ENCODE measurements around the gene CD101.
A peak's percentile ranks its signal among the peaks of the same experiment; 100 is the strongest.

The CD101 gene

DNA sequence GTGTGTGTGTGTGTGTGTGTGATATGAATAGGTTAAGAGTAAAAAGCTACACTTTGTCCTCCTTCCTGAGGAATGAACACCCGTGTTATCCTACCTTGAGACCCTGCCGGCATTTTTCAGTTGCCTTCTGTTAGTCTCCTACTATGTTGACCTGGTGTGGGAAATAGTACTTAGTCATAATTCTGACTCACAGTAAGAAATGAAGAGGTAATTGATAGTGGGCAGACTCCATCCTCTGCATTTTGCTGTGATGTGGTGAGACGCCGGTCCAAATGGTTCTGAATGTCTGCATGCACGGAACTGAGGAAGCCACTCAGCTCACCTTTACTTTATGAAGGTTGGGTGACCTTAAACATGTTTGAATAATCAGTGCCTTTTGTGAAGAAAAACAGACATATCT is 12.6 kb downstream of the CD101 start:
- DNase-seq (ENCODE audit: low read depth), result no peak

DNA sequence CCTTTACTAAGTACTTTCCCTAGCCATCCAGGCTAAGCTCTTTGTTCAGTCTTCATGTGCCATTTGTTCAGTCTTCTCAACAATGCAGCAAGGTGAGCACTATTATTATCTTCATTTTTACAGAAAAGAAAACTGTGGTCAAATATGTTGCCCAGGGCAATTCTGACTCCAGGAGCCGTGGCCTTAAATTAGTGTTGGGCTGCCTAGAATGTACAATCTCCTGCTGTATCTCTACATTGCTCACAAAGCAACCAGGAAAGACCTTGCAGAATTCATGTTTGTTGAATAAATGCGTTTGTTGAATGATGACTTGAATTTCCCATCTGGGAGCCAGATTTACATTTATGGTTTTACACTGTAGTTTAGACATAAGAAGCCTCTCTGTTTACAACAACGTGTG is 14.2 kb downstream of the CD101 start:
- DNase-seq (ENCODE audit: low read depth), result no peak

DNA sequence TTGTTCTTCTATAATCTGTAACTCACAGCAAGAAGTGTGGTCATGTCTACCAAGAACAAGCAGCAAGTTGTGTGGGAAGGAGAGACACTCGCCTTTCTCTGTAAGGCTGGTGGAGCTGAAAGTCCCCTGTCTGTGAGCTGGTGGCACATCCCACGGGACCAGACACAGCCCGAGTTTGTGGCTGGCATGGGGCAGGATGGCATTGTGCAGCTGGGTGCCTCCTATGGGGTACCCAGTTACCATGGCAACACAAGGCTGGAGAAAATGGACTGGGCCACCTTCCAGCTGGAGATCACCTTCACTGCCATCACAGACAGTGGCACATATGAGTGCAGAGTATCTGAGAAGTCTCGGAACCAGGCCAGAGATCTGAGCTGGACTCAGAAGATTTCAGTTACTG is 15.5 kb downstream of the CD101 start:
- no peak for DNase-seq (ENCODE audit: low read depth)

DNA sequence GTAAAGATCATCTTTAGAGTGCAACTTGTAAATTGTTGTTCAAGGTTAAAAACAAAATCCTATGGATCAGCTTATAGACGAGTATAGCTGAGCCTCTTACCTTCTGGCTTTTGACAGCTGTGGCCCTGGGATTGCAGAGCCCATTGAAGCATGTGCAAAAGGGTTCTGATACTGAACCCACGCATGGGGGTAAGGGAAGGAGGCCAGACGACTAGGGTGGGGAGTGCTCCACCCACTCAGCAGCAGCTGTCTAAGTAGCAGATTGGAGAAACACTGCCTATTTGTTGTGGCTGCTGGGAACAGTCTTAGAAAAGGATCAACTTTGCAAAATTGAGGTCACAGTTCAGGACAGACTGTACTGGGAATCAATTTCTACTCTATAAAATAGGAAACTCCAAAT is 16.1 kb downstream of the CD101 start:
- DNase-seq (ENCODE audit: low read depth), result no peak

DNA sequence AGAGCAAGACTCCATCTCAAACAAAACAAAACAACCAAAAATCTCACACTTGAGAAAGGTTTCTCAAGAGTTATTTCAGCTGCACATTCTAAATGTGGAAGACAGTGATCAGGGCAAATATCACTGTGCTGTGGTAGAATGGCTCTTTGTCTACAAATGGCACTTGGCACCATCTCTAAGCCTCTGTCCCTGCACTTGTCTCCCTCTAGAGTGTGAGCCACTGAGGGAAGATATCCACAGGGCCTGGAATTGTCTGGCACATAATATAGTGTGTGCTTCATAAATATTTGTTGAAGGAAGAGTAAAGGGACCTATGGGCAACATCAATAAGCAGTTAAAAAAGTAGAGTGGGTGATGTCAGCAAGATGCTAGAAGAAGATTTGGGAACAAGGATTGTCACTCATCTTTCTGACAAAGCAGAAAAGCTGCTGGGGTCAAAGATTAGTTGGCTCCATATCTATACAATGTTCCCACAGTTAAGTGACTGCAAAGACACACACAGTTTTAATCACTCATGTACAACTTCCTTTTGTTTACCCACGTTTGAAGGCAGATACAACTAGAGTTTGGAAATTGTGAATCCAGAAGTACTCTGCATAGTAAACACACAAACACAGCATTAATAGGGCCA is 19.1 kb downstream of the CD101 start:
- DNase-seq (ENCODE audit: low read depth), result no peak

DNA sequence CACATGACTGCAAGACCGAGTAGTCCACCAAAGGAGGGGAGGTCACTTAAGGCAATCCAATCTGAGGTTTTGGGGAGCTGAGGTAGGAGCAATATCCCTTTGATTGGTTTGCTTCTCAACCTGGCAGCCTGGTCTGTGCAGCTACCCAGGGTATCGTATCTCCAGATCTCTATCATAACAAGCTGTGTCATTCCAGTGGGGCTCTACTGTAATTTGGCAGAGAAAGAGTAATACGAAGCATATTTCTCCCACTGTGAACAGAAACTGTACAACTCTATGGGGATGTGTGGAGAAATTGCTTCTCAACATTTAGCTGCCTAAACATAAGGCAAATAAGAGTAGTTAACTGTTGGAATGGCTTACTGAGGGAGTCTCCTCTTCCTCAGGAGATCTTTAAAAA is 20.6 kb downstream of the CD101 start:
- DNase-seq (ENCODE audit: low read depth), result no peak

DNA sequence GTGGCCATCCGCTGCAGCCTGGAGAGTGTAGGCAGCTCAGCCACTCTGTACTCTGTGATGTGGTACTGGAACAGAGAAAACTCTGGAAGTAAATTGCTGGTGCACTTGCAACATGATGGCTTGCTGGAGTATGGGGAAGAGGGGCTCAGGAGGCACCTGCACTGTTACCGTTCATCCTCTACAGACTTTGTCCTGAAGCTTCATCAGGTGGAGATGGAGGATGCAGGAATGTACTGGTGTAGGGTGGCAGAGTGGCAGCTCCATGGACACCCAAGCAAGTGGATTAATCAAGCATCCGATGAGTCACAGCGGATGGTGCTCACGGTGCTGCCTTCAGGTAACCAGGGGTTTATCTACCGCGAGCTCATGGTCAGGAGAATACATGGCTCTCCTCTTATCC is 24.0 kb downstream of the CD101 start:
- no peak for DNase-seq (ENCODE audit: low read depth)

DNA sequence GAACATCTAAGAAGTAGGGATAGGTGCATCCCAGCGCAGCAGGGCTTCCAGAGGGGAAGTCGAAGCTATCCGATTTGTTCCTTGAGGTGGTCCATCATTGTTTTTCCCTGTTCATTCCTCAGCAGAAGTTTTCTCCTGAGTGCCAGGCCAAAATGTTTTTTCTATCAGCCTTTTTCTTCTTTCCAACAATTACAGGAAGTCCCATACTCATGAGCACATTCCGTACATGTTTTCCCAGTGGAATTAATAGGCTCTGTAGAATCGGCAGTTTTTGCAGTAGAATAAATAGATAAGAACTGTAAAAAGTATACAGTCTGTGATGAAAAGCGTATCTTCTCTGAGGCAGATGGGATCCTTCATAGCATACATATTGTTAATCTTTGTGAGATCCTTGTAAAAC is 24.8 kb downstream of the CD101 start:
- DNase-seq (ENCODE audit: low read depth), result no peak

DNA sequence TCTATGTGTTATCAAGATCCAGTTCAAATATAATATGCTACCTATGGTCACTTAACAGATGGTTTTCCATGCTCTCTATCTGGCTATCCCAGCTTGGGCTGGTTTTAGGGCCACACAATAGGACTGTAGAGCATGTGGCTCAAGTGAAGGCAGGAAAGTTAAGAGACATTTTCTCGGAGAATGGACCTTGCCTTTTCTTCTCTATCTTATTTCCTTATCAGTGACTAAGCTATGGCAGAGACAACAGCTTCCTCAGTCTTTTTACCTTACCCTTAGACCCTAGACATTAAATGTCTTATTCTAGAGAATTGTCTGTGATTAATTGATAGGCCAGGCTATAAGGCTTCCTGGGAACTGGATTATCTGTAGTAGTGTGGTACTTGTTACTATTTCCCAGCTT is 28.1 kb downstream of the CD101 start:
- DNase-seq (ENCODE audit: low read depth), result no peak

DNA sequence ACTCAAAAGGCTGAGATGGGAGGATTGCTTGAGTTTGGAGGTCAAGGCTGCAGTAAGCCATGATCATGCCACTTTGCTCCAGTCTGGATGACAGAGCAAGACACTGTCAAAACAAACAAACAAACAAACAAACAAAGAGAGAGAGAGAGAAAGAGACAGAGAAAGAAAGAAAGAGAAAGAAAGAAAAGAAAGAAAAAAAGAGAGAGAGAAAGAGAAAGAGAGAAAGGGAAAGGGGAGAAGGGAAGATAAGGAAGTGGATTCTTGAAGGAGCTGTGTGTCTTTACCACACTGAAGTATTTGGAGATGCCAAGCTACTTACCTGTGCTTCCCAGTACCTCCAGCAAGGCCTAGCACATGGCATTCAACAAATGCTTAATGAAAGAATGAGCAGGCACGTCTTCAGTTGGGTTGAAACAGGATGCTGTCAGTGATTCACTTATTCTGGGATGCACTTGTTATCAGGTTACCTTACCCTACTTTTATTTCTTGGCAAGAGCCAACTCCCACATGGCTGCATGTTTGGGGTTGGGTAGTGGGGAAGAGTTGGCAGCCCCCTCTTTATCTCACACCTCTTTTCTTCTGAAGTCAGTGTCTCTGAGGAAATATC is 28.8 kb downstream of the CD101 start:
- DNase-seq (ENCODE audit: low read depth), result no peak

DNA sequence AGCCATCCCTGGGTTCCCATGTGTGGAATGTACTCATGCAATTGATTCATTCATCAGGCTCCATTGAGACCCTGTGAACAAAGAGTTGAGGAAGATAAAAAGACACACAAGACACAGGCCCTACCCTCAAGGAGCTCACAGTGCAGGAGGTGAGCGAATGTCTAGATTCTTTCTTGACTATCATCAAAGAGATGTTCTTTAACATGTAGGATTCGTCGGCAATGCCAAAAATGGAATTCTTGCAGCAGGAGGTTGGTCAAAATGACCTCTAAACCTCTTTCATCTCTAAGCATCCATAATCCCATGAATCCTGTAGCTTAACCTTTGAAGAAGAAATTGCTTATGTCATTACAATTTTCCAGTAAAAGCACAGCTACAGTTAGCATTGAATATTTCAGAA is 30.7 kb downstream of the CD101 start:
- no peak for DNase-seq (ENCODE audit: low read depth)

DNA sequence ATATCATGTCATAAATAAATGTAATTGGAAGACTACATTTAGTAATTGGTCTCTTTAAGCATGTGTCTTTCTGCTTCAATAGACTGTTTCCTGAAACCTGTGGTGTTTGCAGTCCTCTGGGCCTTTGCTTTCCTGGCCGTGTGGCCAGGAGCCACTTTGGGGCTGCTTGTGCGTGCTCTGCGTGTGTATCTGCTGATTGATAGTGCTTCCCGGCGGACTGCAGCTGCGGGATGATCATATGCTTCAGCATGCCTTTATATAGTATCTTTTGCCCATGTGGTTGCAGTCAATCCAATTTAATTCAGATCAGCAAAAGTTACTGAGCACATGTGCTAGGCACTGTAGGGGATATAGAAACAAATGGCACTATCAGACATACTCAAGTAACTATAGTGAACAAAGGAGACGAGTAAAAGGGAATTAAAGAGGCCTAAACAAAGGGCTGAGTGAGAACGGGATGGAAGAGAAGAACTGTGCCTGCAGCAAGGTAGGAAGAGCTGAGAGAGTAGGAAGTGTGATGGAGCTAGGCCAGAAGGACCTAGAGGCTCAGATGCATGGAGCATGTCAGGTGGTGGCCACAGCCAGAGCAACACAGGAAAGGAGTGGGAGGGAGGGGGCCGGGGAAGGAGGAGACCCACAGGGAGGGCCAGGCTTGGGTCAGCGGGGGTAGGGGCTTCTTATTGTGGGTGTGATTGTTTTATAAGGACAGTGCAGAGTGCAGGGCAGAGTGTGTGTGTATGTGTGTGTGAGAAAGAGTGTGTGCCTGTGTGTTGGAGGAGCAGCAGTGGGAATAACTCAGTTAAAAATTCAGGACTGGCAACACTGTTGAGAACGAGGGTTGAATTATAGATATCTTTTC is 31.4 kb downstream of the CD101 start:
- DNase-seq (ENCODE audit: low read depth), result no peak

DNA sequence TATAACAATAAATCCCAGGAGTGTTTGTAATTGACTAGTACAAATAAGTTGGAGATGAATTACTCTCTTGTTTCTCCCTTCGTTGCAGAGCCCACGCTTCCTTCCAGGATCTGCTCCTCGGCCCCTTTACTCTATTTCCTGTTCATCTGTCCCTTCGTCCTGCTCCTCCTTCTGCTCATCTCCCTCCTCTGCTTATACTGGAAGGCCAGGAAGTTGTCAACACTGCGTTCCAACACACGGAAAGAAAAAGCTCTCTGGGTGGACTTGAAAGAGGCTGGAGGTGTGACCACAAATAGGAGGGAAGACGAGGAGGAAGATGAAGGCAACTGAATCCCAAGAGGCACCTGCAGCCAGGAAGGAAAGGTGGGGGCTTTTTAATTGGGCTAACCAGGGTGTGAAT is 32.2 kb downstream of the CD101 start:
- no peak for DNase-seq (ENCODE audit: low read depth)

DNA sequence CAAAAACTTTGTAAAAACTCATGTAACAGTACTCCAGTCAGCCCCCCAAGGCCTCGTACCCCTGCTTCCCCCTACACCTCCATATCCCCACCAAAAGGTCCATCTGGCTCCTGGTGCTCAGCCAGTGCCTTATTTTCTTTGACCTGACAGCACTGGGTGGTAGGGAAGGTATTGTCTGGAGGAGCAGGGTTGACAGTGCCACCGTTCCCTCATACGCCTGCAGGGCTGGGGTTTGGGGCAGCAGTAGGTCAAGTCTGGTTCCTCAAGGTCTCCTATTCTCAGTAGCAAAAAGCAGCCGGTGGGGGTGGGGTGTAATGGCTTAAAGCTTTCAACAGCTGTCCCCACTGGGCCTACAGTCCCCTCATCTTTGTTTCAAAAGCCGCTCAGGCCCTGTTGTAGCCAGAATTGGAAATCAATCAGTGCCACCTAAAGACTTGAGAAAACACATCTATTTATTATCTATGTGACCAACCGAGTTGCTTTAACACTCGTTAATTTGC is 33.3 kb downstream of the CD101 start:
- no peak for DNase-seq (ENCODE audit: low read depth)

DNA sequence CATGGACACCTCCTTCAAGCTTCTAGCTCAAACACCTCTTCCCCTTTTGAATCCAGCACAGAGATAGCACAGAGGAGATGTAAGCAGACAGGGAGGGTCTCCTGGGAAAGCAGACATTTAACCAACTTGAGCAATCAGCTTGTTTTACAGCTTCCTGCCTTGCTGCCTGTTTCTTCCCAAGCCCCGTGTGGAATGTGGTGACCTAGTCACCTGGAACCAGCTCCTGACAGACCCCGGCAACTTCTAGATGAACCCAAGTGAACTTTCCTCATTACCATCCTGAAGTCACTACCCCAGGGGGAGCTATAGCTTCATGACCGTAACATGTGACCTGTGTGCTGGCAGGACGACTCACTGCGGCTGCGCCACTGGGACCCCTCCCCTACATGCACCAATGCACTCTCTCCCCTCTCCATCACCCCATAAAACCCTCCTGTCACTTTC is 34.5 kb downstream of the CD101 start:
- no peak for DNase-seq (ENCODE audit: low read depth)

DNA sequence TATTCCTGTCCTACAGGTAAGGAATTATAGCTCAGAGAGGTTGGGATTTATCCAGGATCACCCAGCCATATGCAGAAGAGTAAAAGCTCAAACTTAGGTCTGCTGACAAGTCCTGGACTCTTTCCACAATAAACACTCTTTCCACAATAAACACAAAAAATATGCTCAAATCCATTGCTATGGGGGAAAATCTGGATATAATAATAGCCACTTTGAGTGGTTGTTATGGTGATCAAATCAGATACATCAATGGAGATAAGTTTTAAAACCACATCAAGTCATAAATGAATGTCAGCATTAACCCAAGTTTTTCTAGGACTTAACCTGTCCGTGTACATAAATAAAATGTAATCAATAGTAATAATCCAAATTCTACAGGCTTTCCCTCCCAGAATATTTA is 36.2 kb downstream of the CD101 start:
- DNase-seq (ENCODE audit: low read depth), result peak; percentile 8

DNA sequence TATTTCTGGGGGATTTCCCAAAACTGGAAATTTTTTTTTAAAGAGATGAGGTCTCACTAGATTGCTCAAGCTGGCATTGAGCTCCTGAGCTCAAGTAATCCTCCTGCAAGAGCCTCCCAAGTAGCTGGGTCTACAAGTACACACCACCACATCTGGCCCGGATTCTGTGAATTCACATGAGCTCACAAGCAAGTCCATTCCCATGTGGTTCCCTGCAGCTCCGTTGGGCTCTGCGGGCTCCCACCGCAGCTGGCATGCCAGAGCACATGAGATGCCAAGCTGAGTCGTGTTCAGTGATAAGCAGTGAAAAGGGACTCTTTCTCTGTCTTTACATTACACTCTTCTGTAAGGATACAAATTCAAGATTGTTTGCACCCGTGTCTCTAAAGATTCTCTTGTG is 36.7 kb downstream of the CD101 start:
- no peak for DNase-seq (ENCODE audit: low read depth)

DNA sequence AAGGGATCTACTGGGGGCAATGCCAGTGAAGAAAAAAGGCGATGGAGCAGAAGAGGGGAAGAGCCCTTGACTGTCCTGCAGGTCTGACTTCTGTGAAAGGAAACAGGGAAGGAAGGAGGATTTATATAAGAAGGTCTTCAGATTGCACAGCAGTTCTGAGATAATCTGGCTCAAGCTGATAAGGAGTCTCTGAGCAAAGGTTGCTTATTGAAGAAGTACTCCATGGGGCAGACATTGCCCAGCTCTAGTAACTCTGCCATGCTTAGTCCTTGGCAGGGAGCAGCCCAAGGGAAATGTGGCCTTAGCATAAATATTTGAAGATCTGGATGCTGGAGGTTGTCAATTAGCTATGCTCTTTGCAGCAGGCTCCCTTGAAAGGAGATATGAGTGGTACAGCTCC is 42.7 kb downstream of the CD101 start:
- DNase-seq (ENCODE audit: low read depth), result no peak

DNA sequence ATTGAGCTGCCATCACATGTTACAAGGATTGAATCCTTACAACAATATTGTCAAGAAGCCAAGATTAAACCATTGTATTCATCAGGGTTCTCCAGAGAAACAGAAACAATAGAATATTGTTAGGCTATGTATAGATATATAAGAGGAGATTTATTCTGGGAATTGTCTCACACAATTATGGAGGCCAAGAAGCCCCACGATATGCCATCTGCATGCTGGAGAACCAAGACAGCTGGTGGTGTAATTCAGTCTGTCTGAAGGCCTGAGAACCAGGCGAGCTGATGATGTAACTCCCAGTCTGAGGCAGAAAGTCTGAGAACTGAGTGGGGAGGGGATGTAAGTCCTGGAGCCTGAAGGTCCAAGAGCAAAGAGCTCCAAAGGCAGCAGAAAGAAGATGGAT is 44.1 kb downstream of the CD101 start:
- no peak for DNase-seq (ENCODE audit: low read depth)

DNA sequence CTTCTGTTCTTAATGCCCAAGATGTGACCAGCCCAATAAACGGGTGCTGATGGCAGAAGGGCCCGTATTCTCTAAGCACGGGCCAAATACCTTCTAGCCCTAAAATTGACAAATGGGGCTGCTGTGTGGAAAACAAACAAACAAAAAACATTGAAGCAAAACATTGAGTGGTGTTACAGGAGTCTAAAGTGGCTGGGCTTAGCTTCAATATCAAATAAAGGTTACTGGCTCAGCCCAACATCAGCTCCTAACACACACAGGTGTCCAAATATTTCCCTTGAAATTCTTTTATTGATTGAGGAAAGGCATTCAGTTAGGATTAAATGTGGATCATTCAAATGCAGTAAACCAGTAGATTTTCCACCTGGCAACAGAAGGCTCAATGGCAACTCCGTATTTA is 45.2 kb downstream of the CD101 start:
- no peak for DNase-seq (ENCODE audit: low read depth)

DNA sequence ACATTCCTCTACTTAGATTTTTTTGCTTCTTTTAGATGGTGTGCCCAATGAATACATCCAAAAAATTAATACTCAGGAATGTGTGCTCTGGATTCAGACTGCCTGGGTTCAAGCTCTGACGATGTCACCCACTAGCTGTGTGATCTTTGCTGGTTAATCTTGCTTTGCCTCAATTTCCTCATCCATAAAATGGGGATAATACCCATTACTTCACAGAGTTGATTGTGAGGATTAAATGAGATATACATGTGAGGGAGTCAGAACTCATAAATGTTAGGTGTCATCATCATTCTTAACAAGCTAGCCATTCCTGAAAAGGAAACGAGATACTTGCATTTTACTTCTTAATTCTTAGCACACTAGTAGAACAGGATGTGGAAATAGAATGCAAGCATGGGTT is 45.7 kb downstream of the CD101 start:
- no peak for DNase-seq (ENCODE audit: low read depth)

DNA sequence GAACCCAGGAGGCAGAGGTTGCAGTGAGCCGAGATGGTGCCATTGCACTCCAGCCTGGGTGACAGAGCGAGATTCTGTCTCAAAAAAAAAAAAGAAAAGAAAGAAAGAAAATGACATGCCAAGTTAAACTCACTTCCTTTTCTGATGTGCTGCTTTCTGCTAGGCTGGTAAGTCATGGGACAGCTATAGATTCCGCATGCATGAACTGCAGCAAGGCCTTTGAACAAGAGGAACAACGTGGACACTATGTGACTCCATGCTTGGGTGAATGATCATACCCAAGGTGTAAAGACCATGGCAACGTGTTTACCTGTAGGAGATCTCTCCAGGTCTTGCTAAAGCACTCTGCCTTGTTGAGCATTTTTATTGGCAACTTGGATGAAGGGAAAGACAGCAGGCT is 48.3 kb downstream of the CD101 start:
- DNase-seq (ENCODE audit: low read depth), result no peak

All from fibroblast of the conjunctiva (primary cell).